NB4 (cell line): ENCODE measurements around the gene PTPRD.

ENCODE experiments used
- DNase-seq: peaks from one replicate; pipeline ENCODE4 v3.0.0; 2010; ENCODE audit warnings: low read depth
- H3K4me3 ChIP-seq: one replicate; pipeline ENCODE4 v1.5.1; 2011; ENCODE audit warnings: mild to moderate bottlenecking, low read depth, low read length, moderate library complexity
- CTCF ChIP-seq: IDR thresholded peaks from one replicate; pipeline ENCODE4 v1.5.1; 2012; ENCODE audit warnings: low read depth, low read length
- MAX ChIP-seq: IDR thresholded peaks from 2 replicates; pipeline ENCODE4 v1.6.1; 2011; ENCODE audit warnings: low read depth, low read length
- MYC ChIP-seq: IDR thresholded peaks from 2 replicates; pipeline ENCODE4 v1.6.1; 2011; ENCODE audit warnings: low read depth, low read length
- POLR2A ChIP-seq: IDR thresholded peaks from 2 replicates; pipeline ENCODE4 v1.6.1; 2011; ENCODE audit warnings: mild to moderate bottlenecking; ENCODE audit not compliant: insufficient read length; ENCODE audit errors: extremely low read depth

The PTPRD gene

GRCh38 chr9:8315211-8315610 is 2297.6 kb downstream of the PTPRD start:
- TF ChIP-seq MAX (no peak), CTCF (no peak), MYC (no peak), POLR2A (no peak)
- DNase-seq = no peak
- H3K4me3 ChIP-seq = no peak overlapping the region

- no peak for DNase-seq
- no peak for TF ChIP-seq MAX
- TF ChIP-seq CTCF = no peak
- TF ChIP-seq MYC = no peak
- no peak for TF ChIP-seq POLR2A
- H3K4me3 ChIP-seq = no peak overlapping the region
These were observed 2303.5 kb downstream of the PTPRD start for GRCh38 chr9:8309258-8309657.

- TF ChIP-seq MYC (no peak), MAX (no peak), POLR2A (no peak), CTCF (no peak)
- no peak for DNase-seq
- H3K4me3 ChIP-seq = no peak overlapping the region
These were observed 2308.1 kb downstream of the PTPRD start for GRCh38 chr9:8304720-8305119.

- H3K4me3 ChIP-seq = no peak overlapping the region
- TF ChIP-seq MAX (no peak), POLR2A (no peak), MYC (no peak), CTCF (no peak)
- no peak for DNase-seq
These were observed 2311.5 kb downstream of the PTPRD start for GRCh38 chr9:8301296-8301695.

- no peak for DNase-seq
- no peak overlapping the region for H3K4me3 ChIP-seq
- TF ChIP-seq POLR2A (no peak), MYC (no peak), MAX (no peak), CTCF (no peak)
These were observed 2315.8 kb downstream of the PTPRD start for GRCh38 chr9:8297047-8297446.

- TF ChIP-seq MYC = no peak
- no peak for TF ChIP-seq MAX
- TF ChIP-seq POLR2A = no peak
- no peak for TF ChIP-seq CTCF
- no peak overlapping the region for H3K4me3 ChIP-seq
- no peak for DNase-seq
These were observed 2320.1 kb downstream of the PTPRD start for GRCh38 chr9:8292657-8293056.
